KOPT-K1 (cell line): ENCODE measurements around the gene MNX1.

Source experiments
- H3K27ac ChIP-seq: fragments of 200-600 bp; sonication (generic); 2 replicates; pipeline ENCODE4 v1.5.1; 2016; ENCODE audit warnings: antibody characterized with exemption, mild to moderate bottlenecking, low read depth, low read length; ENCODE audit not compliant: poor library complexity, severe bottlenecking
- H3K36me3 ChIP-seq: fragments of 200-600 bp; sonication (generic); 2 replicates; pipeline ENCODE4 v1.5.1; 2017; ENCODE audit warnings: antibody characterized with exemption, mild to moderate bottlenecking, low read length, moderate library complexity; ENCODE audit not compliant: insufficient read depth
- H3K9me3 ChIP-seq: fragments of 200-600 bp; sonication (generic); 2 replicates; pipeline ENCODE4 v1.5.1; 2017; ENCODE audit warnings: antibody characterized with exemption, low read length, mild to moderate bottlenecking; ENCODE audit not compliant: insufficient read depth, poor library complexity, severe bottlenecking

Gene MNX1

DNA sequence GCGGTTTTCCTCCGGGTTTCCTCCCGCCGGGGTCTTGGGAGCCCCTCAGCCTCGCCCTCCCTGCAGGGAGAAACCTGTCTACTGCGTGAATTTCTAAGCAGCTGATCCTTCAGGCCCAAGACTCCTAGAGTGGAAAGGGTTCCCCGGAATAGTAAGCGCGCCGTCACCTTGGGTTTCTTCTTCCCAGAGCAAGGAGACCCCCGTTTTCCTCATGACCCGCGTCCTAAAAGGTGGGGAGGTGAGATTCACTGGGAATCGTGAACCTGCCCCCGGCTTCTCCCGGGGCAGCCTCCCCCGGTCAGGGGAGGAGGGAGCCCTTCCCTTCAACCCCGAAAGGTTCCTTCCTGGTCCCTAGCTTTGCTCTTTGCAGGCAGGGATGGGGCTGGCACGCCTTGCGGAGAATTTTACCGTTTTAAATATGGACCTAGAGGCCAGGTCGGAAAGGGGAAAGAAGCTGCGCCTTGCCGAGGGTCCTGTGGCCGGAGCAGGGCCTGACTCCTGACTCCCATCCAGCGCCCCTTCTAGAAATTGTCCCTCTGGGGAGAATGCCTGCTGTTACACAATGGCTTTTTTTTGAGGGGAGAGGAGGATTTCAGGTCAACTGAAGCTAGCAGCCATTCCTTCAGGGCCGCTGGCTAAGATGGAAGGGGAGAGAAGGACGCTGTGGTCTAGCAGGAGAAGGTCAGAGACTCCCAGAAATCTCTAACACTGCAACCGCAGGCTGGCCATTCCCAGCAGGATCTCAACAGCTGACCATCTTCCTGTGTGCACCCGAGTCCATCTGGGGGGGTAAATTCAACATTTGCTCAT is 11.6 kb upstream of the MNX1 start:
- H3K9me3 ChIP-seq: peaks cover 24% of the 10 kb centered on the region
- no peaks in the 10 kb centered on the region for H3K36me3 ChIP-seq
- no peak overlapping the region for H3K27ac ChIP-seq

DNA sequence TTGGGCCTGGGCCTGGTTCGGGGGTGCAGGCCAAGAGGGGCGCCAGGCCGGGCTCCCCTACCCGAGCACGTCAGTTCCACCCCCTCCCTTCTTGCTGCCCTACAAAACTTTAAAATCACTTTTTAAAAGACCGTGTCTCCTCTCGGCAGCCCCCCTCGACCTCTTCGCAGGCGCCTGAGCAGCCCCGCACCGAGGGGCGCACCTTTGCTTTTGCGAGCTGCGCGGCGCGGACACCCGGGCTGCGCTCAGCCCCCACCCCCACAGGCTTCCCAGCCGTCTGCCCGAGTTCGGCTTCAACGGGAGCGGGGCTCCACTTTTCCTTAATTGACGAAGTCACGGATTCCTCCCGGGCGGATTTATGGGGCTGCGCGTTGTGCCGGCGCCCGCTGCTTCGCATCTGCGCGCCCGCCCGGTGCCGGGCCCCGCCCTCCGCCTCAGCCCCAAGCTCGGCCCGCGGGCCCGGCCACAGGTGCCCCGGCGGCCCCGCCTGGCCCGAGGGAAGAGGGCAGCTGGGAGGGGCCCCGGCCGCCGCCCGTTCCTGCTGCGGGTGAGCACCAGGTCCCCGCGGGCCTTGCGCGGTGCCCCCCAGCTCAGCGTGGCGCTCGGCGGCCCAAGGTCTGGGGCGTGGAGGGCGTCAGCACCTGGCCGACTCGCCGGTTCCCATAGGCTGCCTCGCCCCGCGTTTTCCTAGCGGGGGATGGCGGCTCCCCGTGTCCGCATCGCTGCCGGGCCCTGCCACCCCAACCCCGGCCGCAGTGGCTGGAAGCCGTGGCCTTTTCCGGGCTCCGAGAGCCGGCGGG is 10.8 kb upstream of the MNX1 start:
- no peaks in the 10 kb centered on the region for H3K36me3 ChIP-seq
- no peak overlapping the region for H3K27ac ChIP-seq
- peaks cover 24% of the 10 kb centered on the region for H3K9me3 ChIP-seq

DNA sequence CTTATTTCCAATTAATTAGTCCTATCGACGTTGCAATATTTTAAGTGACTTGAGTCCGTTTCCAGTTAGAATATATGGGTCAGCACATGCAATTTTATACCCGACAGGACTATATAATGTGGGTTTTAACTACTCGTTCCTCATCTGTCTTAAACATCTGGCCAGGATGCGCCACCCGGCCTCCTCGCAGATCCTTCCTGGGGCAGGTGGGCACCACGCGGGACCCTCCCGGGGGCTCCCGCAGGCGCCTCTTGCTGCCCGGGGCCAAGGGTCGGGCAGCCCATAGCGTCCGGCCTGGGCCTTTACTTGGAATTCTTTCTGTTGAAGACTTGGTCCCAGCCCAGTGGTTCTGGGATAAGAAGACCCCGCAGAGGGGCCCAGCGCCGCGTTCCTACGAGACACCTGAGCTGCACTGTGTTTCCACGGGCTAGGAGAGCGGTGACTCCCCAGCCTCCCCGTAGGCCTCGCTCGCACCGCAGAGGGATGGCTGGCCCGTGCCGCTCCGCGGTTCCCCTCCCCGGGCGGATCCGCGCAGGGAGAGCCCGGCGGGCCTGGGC is 10.1 kb upstream of the MNX1 start:
- Histone ChIP-seq H3K36me3 (no peaks in the 10 kb centered on the region), H3K9me3 (peaks cover 24% of the 10 kb centered on the region), H3K27ac (no peak overlapping the region)

DNA sequence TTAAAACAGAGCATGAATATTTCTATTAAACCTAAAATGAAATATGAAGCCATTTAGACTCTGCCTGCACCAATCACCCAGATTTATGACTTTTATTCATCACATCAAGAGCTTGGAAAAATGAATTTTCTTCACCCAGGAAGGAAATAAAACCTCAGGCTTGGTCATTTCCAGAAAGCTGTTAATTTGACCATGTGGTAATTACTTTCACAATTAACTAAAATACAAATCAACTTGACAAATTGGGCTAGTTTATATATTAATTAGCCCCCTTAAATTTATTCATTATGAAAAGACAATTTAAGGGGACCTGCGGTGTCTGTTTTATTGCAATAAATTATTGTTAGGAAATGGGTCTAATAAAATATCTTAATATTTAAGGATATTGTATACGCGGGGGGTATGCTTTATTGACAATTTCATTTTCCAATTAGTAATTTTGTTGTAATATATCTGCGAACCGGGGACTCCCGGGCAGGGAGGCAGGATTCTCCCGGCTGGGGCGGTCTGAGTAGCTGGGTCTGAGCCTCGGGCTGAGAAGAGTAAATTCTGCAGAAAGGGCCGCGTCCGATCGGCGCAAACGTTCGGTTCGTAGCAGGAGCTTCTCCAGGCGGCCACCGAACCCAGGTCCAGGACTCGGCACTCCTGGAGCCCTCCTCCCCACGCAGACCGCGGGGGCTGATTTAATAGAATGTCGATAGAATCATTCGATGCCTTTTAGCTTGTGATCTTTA is 9.4 kb upstream of the MNX1 start:
- Histone ChIP-seq H3K36me3 (no peaks in the 10 kb centered on the region), H3K27ac (no peak overlapping the region)

DNA sequence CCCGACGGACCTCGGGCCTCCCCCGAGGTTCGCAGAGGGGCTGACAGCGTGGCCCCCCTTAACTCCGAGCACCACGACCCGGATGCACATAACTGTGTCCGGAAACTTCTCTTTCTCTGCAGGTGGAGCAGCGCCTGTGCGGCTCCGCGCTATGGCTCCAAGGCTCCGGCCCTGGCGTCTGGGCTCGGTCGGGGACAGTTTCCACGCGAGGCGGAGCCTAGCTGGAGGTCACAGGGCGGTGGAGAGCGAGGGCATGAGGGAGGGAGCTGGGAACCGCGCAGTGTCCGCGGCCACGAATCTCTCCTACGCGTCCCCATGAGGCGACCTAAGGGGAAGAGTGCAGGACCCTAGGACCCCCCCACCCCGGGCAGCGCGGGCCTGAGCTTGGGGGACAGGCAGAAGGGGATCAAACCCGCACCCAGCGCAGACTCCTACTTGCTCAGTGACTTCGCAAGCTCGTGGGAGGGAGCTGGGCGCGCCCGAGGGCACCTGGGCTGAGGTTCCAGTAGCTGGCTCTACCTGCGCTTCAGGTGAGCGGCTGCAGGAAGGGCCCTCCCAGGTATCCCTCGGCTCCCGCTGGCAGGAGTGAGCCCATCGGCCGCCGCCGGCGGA is 8.6 kb upstream of the MNX1 start:
- H3K9me3 ChIP-seq: peaks cover 17% of the 10 kb centered on the region
- no peaks in the 10 kb centered on the region for H3K36me3 ChIP-seq
- H3K27ac ChIP-seq: no peak overlapping the region

More for the DNA sequence above, 9.4 kb upstream of the MNX1 start:
- H3K9me3 ChIP-seq: peaks cover 20% of the 10 kb centered on the region

DNA sequence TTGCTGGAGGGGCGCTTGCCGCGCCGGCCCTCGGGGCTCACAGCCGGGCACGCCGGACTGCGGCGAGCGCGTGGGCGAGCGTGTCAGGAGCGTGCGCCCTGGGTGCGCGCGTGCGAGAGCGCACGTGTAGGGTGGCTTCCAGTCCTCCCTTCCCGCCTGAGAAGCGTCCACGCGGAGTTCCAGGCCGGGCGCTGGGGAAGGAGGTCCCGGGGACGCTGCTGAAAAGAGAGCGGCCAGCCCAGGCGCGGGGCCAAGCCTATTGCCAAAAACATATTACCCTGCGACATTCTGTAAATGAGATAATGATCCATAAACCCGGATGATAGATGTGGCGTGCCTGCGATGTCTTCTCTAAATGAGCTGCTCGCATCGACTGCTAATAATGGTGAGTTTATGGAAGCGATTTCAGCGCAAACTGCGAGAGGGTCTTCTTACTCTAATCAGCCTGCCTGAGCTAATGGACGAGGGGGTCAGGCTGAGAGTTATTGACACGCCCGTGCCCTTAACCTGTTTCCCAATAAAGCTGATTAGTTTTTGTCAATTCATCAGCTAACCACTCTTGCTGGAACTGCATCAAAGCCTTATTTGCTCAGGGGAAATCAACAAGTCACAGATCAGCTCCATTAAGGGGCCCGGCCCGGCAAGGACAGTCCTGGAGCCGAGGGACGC is 8.0 kb upstream of the MNX1 start:
- Histone ChIP-seq H3K9me3 (peaks cover 17% of the 10 kb centered on the region), H3K36me3 (no peaks in the 10 kb centered on the region), H3K27ac (no peak overlapping the region)

DNA sequence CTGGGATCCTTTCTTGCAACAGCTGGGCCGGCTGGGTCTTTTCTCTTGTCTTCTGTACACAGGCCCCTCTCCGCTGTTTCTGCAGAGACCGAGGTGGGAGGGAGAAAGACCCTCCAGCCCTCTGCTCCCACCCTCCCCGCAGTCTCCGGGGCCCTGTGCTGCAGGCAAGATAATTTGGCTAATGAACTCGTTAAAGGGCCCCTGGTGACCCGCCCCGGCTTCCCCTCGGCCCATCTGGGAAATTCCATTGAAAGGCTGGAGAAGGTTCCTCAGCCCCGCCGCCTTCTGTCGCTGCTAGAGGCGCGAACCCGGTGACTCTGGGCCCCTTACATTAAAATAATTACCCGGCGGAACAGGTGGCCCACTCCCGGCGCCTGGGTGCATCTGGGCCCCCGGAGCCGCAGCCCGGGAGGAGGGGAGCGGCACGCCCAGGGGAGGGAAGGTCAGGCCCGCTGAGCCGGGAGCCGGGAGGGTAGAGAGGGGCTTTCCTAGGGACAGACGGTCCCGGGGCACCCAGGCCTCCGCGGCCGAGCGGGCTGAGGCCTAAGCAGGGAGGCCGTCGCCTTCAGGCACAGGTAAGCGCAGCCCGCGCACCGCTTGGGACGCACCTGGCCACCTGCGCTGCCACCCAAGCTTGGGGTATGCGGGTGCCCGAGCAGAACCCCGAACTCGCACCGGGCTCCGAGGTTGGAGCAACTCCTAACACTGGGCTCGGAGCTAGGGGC is 7.3 kb upstream of the MNX1 start:
- Histone ChIP-seq H3K36me3 (no peaks in the 10 kb centered on the region), H3K27ac (no peak overlapping the region), H3K9me3 (peaks cover 17% of the 10 kb centered on the region)

DNA sequence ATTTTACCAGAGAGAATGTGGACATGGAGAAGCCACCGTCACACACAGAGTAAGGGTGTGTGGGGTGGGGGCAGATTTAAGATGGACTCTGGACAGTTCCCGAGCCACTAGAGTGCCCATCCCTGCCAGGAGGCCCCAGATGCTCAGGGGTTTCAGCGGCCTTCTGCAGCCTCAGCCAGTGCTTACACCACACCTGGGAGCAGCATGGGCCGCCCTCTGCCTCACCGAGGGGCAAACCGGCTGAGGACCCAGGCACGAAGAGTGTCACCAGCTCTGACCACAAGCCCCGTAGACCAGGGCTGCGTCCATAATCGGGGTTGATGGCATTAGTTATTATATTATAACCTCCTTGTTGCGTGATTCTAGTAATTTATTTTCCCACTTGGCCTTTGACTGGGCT is 6.7 kb upstream of the MNX1 start:
- Histone ChIP-seq H3K36me3 (no peaks in the 10 kb centered on the region), H3K27ac (no peak overlapping the region), H3K9me3 (peaks cover 12% of the 10 kb centered on the region)

DNA sequence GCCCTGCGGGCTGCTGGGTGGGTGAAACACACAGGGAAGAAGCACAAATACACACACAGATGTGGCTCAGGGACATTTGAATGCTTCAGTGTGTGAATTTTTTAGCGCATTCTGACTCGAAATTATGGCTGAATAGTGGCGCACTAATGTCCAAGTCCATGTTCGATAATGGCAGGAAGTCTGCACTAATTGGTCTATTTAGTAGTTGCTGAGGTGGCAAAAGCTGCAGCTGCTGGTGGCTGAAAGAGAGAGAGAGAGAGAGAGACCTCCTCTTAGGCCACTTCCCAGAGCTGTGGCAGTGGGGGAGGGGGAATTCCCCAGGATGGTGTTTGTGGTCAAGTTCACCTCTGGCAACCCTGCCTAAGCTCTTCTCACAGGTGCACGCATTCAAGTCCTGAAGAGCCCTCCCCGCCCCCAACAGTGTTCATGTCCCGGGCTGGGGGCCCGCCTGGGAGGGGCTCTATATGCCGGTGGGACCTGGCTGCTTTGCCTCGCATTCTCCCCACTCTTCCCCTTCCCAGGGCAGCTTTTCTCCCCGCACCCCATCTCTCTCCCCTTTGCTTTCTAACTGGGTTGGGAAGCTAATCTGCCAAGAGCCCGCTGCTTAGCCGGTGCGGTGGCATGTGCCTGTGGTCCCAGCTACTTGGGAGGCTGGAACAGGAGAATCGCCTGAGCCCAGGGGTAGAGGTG is 6.0 kb upstream of the MNX1 start:
- H3K9me3 ChIP-seq: peaks cover 8% of the 10 kb centered on the region
- no peak overlapping the region for H3K27ac ChIP-seq
- no peaks in the 10 kb centered on the region for H3K36me3 ChIP-seq

DNA sequence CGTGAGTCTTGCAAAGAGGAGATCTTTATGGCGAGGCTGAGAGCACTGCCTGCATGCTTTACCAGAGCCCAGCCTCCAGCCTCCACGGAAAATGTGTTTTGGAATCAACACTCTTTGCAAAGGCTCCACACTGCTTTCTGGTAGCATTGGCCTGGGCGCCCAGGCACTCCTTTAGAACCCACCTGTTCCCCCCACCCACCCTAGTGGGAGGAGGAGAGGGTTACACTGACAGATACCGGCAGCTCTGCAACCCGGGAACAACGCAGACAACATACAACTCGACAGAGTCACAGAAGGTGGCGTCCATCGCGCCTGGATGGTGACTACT is 5.5 kb upstream of the MNX1 start:
- H3K27ac ChIP-seq: no peak overlapping the region
- H3K9me3 ChIP-seq: peaks cover 8% of the 10 kb centered on the region
- H3K36me3 ChIP-seq: no peaks in the 10 kb centered on the region

DNA sequence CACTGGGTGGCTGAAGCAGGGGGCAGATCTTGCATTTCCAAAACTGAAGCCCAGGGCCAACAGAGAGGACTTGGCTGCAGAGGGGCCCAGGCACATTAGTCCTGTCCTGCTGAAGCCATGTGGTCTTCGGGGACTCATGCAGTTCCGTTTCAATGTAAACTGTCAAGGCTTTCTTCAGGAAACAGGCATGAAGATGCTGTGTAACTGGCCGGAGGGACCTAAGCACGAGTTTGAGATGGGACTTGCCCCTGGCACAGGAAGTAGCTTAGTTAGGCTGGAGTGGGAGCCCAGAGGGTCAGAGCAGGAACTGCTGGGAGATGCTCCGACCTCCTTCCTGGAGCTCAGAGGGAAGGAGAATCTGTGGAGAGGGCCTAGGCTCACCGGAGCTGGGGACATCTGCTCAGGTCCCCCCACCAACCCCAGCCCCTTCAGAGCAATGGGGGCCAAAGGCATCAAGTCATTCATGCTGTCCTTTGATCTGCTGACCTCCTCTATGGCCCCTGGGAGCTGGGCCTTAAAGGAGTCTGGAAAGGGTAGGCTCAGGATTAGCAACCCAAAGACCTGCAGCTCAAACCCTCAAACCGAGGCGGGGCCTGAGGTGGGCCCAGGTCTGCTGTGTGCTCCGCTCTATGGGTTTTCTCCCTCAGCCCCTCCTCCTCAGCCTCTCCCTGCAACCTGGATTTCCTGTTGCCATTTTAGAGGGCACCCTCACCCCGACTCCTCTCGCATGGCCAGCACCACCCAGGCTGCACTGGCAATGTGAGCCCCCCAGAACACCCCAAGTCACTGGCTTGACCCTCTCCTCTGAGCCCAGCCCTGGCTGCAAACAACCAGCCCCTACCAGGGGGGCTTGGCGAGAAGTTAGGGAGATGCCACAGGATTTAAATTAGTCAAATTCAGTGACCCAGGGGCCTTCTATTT is 4.4 kb upstream of the MNX1 start:
- no peak overlapping the region for H3K27ac ChIP-seq
- H3K9me3 ChIP-seq: no peaks in the 10 kb centered on the region
- no peaks in the 10 kb centered on the region for H3K36me3 ChIP-seq

DNA sequence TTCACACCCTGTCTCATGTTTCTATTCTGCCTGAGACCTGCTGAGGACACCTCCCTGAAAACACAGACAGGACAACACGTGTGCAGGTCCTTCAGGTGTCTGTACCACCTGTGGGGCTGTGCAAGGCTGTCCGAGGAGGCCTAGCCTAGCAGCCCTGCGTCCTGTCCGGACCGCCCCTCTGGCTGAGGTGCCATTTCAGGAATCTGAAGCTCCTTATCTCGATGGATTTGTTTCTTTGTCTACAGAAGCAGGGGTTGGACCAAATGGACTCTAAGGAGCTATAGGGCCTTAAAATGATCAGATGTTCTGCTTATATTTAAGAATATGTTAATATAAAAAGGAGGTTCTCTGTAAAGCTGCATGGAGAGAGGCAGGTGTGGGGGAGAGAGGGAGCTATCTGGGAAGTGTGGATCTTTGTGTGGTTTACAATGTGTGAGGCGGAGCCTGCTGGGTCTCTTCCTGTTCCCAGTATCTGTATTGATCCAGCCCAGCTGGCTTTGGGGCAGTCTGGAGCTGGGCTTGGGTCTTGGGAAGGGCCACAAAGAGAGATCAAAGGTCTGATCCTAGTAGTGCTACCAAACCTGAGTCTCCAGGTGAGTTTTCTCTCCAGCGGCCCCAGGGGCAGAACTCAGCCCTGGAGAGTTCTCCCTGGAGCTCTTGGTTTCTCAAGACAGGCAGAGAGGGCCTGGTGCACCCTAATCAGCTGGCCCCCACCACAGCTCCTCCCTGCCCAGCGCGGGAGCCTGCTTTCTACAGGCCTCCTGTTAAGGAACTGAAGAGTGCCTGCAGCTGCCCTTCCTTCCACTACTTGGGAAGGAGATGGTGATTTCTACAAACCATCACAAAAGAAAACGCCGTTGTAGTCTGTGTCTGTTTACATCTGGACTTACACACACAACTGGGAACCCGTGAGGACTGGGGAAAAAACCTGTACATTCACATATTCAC is 3.4 kb upstream of the MNX1 start:
- Histone ChIP-seq H3K36me3 (no peaks in the 10 kb centered on the region), H3K9me3 (no peaks in the 10 kb centered on the region), H3K27ac (no peak overlapping the region)
